Astrocyte of the hippocampus (primary cell): ENCODE data around the gene MUC2.
A peak's percentile ranks its signal among the peaks of the same experiment; 100 is the strongest.

ENCODE experiments used
- DNase-seq: peaks from one replicate; pipeline ENCODE4 v3.0.0; 2011; ENCODE audit warnings: low read depth, low spot score

The MUC2 gene

GRCh38 chr11:1071571-1072115 is 3.0 kb upstream of the MUC2 start:
- no peak for DNase-seq

- DNase-seq: peak; percentile 68
Measured at GRCh38 chr11:1072116-1072820, 2.4 kb upstream of the MUC2 start.

GRCh38 chr11:1072821-1073231 is 1.8 kb upstream of the MUC2 start:
- DNase-seq: no peak

- peak; percentile 58 for DNase-seq
Measured at GRCh38 chr11:1073261-1073724, 1.4 kb upstream of the MUC2 start.

- DNase-seq: no peak
Measured at GRCh38 chr11:1073851-1074243, 827 bp upstream of the MUC2 start.

GRCh38 chr11:1075341-1075911 is 752 bp downstream of the MUC2 start:
- no peak for DNase-seq

- no peak for DNase-seq
Measured at GRCh38 chr11:1076061-1076665, 1.5 kb downstream of the MUC2 start.

- no peak for DNase-seq
Measured at GRCh38 chr11:1077033-1077416, 2.4 kb downstream of the MUC2 start.

GRCh38 chr11:1077417-1078119 is 2.9 kb downstream of the MUC2 start:
- no peak for DNase-seq

- DNase-seq: no peak
Measured at GRCh38 chr11:1078191-1078601, 3.5 kb downstream of the MUC2 start.

GRCh38 chr11:1081601-1082311 is 7.1 kb downstream of the MUC2 start:
- DNase-seq: no peak

GRCh38 chr11:1082346-1082727 is 7.7 kb downstream of the MUC2 start:
- no peak for DNase-seq

GRCh38 chr11:1082728-1083620 is 8.3 kb downstream of the MUC2 start:
- no peak for DNase-seq

GRCh38 chr11:1083621-1084551 is 9.2 kb downstream of the MUC2 start:
- no peak for DNase-seq

GRCh38 chr11:1084561-1085439 is 10.1 kb downstream of the MUC2 start:
- DNase-seq: no peak

- DNase-seq: no peak
Measured at GRCh38 chr11:1085440-1086170, 10.9 kb downstream of the MUC2 start.

- no peak for DNase-seq
Measured at GRCh38 chr11:1086171-1087102, 11.8 kb downstream of the MUC2 start.
